HepG2 (cell line): Measurements from ENCODE around the gene TAF1B. TPM values are rescaled to one million over a fixed set of nuclear protein-coding genes. Genes with fewer than 3 reads are reported as not detected.

Source experiments
- ATM ChIP-seq: fragments of 450-650 bp; IDR thresholded peaks from 2 replicates; pipeline ENCODE4 v1.7.1; 2017; ENCODE audit warnings: mild to moderate bottlenecking, borderline replicate concordance
- BRCA1 ChIP-seq: sonication (generic); formaldehyde crosslinking; IDR thresholded peaks from 2 replicates; pipeline ENCODE4 v1.4.0; 2020; ENCODE audit warnings: missing genetic modification reagents
- DDIT3 ChIP-seq: sonication (generic); formaldehyde crosslinking; IDR thresholded peaks from 2 replicates; pipeline ENCODE4 v1.4.0; 2020; ENCODE audit warnings: mild to moderate bottlenecking, missing genetic modification reagents
- FOXO1 ChIP-seq: sonication (generic); formaldehyde crosslinking; IDR thresholded peaks from 2 replicates; pipeline ENCODE4 v1.4.0; 2020; ENCODE audit warnings: missing genetic modification reagents
- HMG20A ChIP-seq: IDR thresholded peaks from 2 replicates; pipeline ENCODE4 v1.6.1; 2016; ENCODE audit warnings: borderline replicate concordance
- KDM5B ChIP-seq: sonication (generic); formaldehyde crosslinking; IDR thresholded peaks from 2 replicates; pipeline ENCODE4 v1.4.0; 2020; ENCODE audit warnings: missing genetic modification reagents, mild to moderate bottlenecking, borderline replicate concordance
- KDM6A ChIP-seq: IDR thresholded peaks from 2 replicates; pipeline ENCODE4 v1.6.1; 2016; ENCODE audit warnings: low read depth
- KLF15 ChIP-seq: sonication (generic); formaldehyde crosslinking; IDR thresholded peaks from 2 replicates; pipeline ENCODE4 v1.8.1; 2023; ENCODE audit warnings: borderline replicate concordance, mild to moderate bottlenecking, inconsistent platforms, missing genetic modification reagents, mixed read lengths
- MAFK ChIP-seq, 2 experiments: IDR thresholded peaks in 1 of 2; conservative IDR thresholded peaks in 1 of 2; 2 replicates each; pipeline ENCODE4 v1.6.1; 2011; ENCODE audit warnings: improper control_type of control experiment in 2 of 2, low read length in 2 of 2
- RFXAP ChIP-seq: sonication (generic); formaldehyde crosslinking; IDR thresholded peaks from 2 replicates; pipeline ENCODE4 v1.4.0; 2020; ENCODE audit warnings: missing genetic modification reagents, borderline replicate concordance
- RXRA ChIP-seq: sonication (generic); formaldehyde crosslinking; IDR thresholded peaks from 2 replicates; pipeline ENCODE4 v1.5.1; 2020; ENCODE audit warnings: missing genetic modification reagents
- SPEN ChIP-seq: sonication (generic); formaldehyde crosslinking; IDR thresholded peaks from 2 replicates; pipeline ENCODE4 v1.5.1; 2020; ENCODE audit warnings: low read depth, mild to moderate bottlenecking, missing genetic modification reagents
- TCF7L2 ChIP-seq: IDR thresholded peaks from 2 replicates; pipeline ENCODE4 v1.6.1; 2011; ENCODE audit warnings: mild to moderate bottlenecking, low read depth, low read length, moderate library complexity
- U2AF2 ChIP-seq: fragments of 200-400 bp; formaldehyde crosslinking; IDR thresholded peaks from 2 replicates; pipeline ENCODE4 v1.6.1; 2017; ENCODE audit warnings: low read depth, mild to moderate bottlenecking, low read length
- ZBTB42 ChIP-seq: sonication (generic); formaldehyde crosslinking; IDR thresholded peaks from 2 replicates; pipeline ENCODE4 v1.5.0; 2020; ENCODE audit warnings: mild to moderate bottlenecking, missing genetic modification reagents
- ZKSCAN1 ChIP-seq: fragments of 150-350 bp; IDR thresholded peaks from 2 replicates; pipeline ENCODE4 v1.6.1; 2014; ENCODE audit warnings: low read length
- ZKSCAN8 ChIP-seq: IDR thresholded peaks from 2 replicates; pipeline ENCODE4 v1.6.1; 2016; ENCODE audit warnings: borderline replicate concordance, missing genetic modification reagents, missing compliant biosample characterization
- ZNF180 ChIP-seq: sonication (generic); formaldehyde crosslinking; IDR thresholded peaks from 2 replicates; pipeline ENCODE4 v1.4.0; 2020; ENCODE audit warnings: low read depth, missing genetic modification reagents, borderline replicate concordance
- ZNF232 ChIP-seq: sonication (generic); formaldehyde crosslinking; IDR thresholded peaks from 2 replicates; pipeline ENCODE4 v1.4.0; 2020; ENCODE audit warnings: missing genetic modification reagents, borderline replicate concordance
- ZNF234 ChIP-seq: sonication (generic); formaldehyde crosslinking; conservative IDR thresholded peaks from 2 replicates; pipeline ENCODE4 v1.5.1; 2020; ENCODE audit warnings: mild to moderate bottlenecking, missing genetic modification reagents
- ZNF24 ChIP-seq: fragments of 450-650 bp; IDR thresholded peaks from 2 replicates; pipeline ENCODE4 v1.6.1; 2017; ENCODE audit warnings: antibody characterized with exemption, mild to moderate bottlenecking
- ZNF407 ChIP-seq: sonication (generic); formaldehyde crosslinking; IDR thresholded peaks from one replicate; pipeline ENCODE4 v1.5.1; 2020; ENCODE audit warnings: mild to moderate bottlenecking, missing genetic modification reagents; ENCODE audit errors: not compliant biosample characterization
- ZNF430 ChIP-seq: sonication (generic); formaldehyde crosslinking; IDR thresholded peaks from 2 replicates; pipeline ENCODE4 v1.9.0; 2021; ENCODE audit warnings: mild to moderate bottlenecking, missing genetic modification reagents
- polyA plus RNA-seq, 8 experiments: library from polyadenylated mRNA; depleted of rRNA in 3 of 8; stranded (reverse) in 7 of 8; unstranded in 1 of 8; fragments of >200 nt; fragmentation: Illumina TruSeq in 4 of 8; extraction: Trizol in 4 of 8; gene quantifications; 2 replicates each; pipeline versions ENCODE4 v1.2.1 to v1.2.3, GENCODE V29; 2011 to 2016; ENCODE audit warnings: low read depth in 4 of 8, missing spikeins in 1 of 8, mixed read lengths in 1 of 8; ENCODE audit not compliant: insufficient read depth in 1 of 8
- total RNA-seq, 5 experiments: library from RNA; depleted of rRNA; stranded (reverse); fragments of >200 nt; fragmentation: Illumina TruSeq; extraction: Trizol; gene quantifications; 2 replicates each; pipeline ENCODE4 v1.2.3, GENCODE V29; 2016; ENCODE audit warnings: low read depth in 1 of 5

Gene TAF1B
- total and polyA plus RNA-seq, 2 of the 13 experiments (the other 11 are each of a cell fraction or from before 2014, with no cell fraction given) = 13.3 to 27.7 TPM

GRCh38 chr2:9843229-9844035 lies at the start of gene TAF1B (continued):
- TF ChIP-seq U2AF2 (no peak), BRCA1 (CRISPR knock-in tag) (no peak), ZNF180 (CRISPR knock-in tag) (no peak), RFXAP (CRISPR knock-in tag) (peak; percentile 77; the same call in 1 of the 2 replicates), HMG20A (peak; percentile 38; the same call in 1 of the 2 replicates), ZNF407 (CRISPR knock-in tag) (peak; percentile 98), ZKSCAN1 (no peak), ATM (no peak), RXRA (CRISPR knock-in tag) (peak; percentile 69; the same call in 1 of the 2 replicates), FOXO1 (CRISPR knock-in tag) (peak; percentile 87), ZNF24 (no peak), TCF7L2 (no peak), DDIT3 (CRISPR knock-in tag) (no peak), ZNF234 (CRISPR knock-in tag) (no peak), ZNF430 (peak; percentile 91), KDM5B (CRISPR knock-in tag) (peak; percentile 99; the same call in 1 of the 2 replicates), ZKSCAN8 (CRISPR knock-in tag) (peak; percentile 78; the same call in 1 of the 2 replicates), ZBTB42 (CRISPR knock-in tag) (no peak), MAFK (conservative IDR thresholded peaks at IDR 0.05 in 1 of 2, IDR thresholded peaks at IDR 0.05 in 1 of 2; ENCODE audit: low read length in 2 of 2) (no peak), KDM6A (CRISPR knock-in tag) (no peak), SPEN (CRISPR knock-in tag) (peak; percentile 91), KLF15 (CRISPR knock-in tag) (no peak; the same call in 1 of the 2 replicates), ZNF232 (CRISPR knock-in tag) (peak; percentile 93)
